Chondrocyte (in vitro differentiated cells): ENCODE measurements around the gene KRTAP12-2. TPM values are rescaled to one million over a fixed set of nuclear protein-coding genes. Genes with fewer than 3 reads are reported as not detected.

Experiments used
- DNase-seq: peaks from one replicate; pipeline ENCODE4 v3.0.0; 2021; ENCODE audit warnings: mixed read lengths, low spot score
- H3K27ac Mint-ChIP-seq: one replicate; pipeline ENCODE4 v1.8.0; 2021; ENCODE audit warnings: mild to moderate bottlenecking, moderate library complexity, mixed read lengths; ENCODE audit not compliant: unreplicated experiment
- H3K27me3 Mint-ChIP-seq: 2 replicates; pipeline ENCODE4 v1.8.0; 2021; ENCODE audit warnings: low read depth, mixed read lengths
- H3K36me3 Mint-ChIP-seq: 2 replicates; pipeline ENCODE4 v1.8.0; 2021; ENCODE audit warnings: low read depth, mixed read lengths
- H3K4me1 Mint-ChIP-seq: 2 replicates; pipeline ENCODE4 v1.8.0; 2021; ENCODE audit warnings: low read depth, mild to moderate bottlenecking, mixed read lengths
- H3K4me3 Mint-ChIP-seq: one replicate; pipeline ENCODE4 v1.8.0; 2021; ENCODE audit warnings: mild to moderate bottlenecking, moderate library complexity, mixed read lengths; ENCODE audit not compliant: unreplicated experiment
- H3K9me3 Mint-ChIP-seq: 2 replicates; pipeline ENCODE4 v1.8.0; 2021; ENCODE audit warnings: low read depth, mixed read lengths
- CTCF ChIP-seq: fragments of 200-600 bp; sonication (generic); IDR thresholded peaks from 2 replicates; pipeline ENCODE4 v1.5.0; 2021; ENCODE audit warnings: antibody characterized with exemption, mild to moderate bottlenecking, moderate library complexity
- total RNA-seq: library from RNA; stranded (reverse); gene quantifications from 3 replicates; pipeline ENCODE4 v1.2.1, GENCODE V29; 2021

Gene KRTAP12-2
- total RNA-seq, 1 donor from 2014 or later = not detected

GRCh38 chr21:44658913-44659595, 7.7 kb downstream of the KRTAP12-2 start:
- Mint-ChIP-seq H3K27ac (no peak overlapping the region), H3K4me1 (no peaks in the 10 kb centered on the region), H3K27me3 (peaks cover 38% of the 10 kb centered on the region), H3K4me3 (no peak overlapping the region), H3K36me3 (peaks cover 8% of the 10 kb centered on the region), H3K9me3 (peaks cover 29% of the 10 kb centered on the region)
- TF ChIP-seq CTCF = no peak
- no peak for DNase-seq

- Mint-ChIP-seq H3K27ac (no peak overlapping the region), H3K4me3 (no peak overlapping the region), H3K4me1 (no peaks in the 10 kb centered on the region), H3K36me3 (peaks cover 8% of the 10 kb centered on the region), H3K9me3 (peaks cover 24% of the 10 kb centered on the region), H3K27me3 (peaks cover 38% of the 10 kb centered on the region)
- no peak for DNase-seq
- no peak for TF ChIP-seq CTCF
Measured at GRCh38 chr21:44658541-44658910, 8.2 kb downstream of the KRTAP12-2 start.

GRCh38 chr21:44657635-44658540, 8.8 kb downstream of the KRTAP12-2 start, which contains the start of gene KRTAP12-3:
Gene KRTAP12-3 (plus strand): TSS chr21:44657932. CDS start chr21:44657980, 48 bp downstream.
- no peak for TF ChIP-seq CTCF
- Mint-ChIP-seq H3K9me3 (peaks cover 24% of the 10 kb centered on the region), H3K27me3 (peaks cover 42% of the 10 kb centered on the region), H3K36me3 (peaks cover 8% of the 10 kb centered on the region), H3K4me3 (no peak within 1 kb of the TSS), H3K4me1 (no peaks in the 10 kb centered on the region), H3K27ac (no peak within 1 kb of the TSS)
- no peak for DNase-seq

- peaks cover 38% of the 10 kb centered on the region for H3K27me3 Mint-ChIP-seq
- no peak for TF ChIP-seq CTCF
- H3K4me3 Mint-ChIP-seq = no peak overlapping the region
- peaks cover 8% of the 10 kb centered on the region for H3K36me3 Mint-ChIP-seq
- no peaks in the 10 kb centered on the region for H3K4me1 Mint-ChIP-seq
- H3K9me3 Mint-ChIP-seq = peaks cover 19% of the 10 kb centered on the region
- no peak for DNase-seq
- H3K27ac Mint-ChIP-seq = no peak overlapping the region
Measured at GRCh38 chr21:44656868-44657267, 9.9 kb downstream of the KRTAP12-2 start.

- Mint-ChIP-seq H3K36me3 (peaks cover 7% of the 10 kb centered on the region), H3K27me3 (peaks cover 33% of the 10 kb centered on the region), H3K27ac (no peak within 1 kb of the TSS), H3K4me3 (no peak within 1 kb of the TSS), H3K9me3 (peaks cover 19% of the 10 kb centered on the region), H3K4me1 (no peaks in the 10 kb centered on the region)
- no peak for DNase-seq
- no peak for TF ChIP-seq CTCF
Measured at GRCh38 chr21:44654576-44655175, 12.1 kb downstream of the KRTAP12-2 start, which contains the start of gene KRTAP12-4. Gene KRTAP12-4 (minus strand): TSS chr21:44654659. CDS start chr21:44654614, 45 bp downstream.
